GM12892 (cell line): ENCODE data around the gene SERINC2.
"Not testable (repeated sequence)": the region's sequence is repeated elsewhere in the genome, so short reads cannot be mapped to it uniquely, and the experiment has no call there.

Experiments
- DNase-seq: peaks from one replicate; pipeline ENCODE4 v3.0.0; 2011; ENCODE audit not compliant: insufficient read length
- FAIRE-seq: peaks from 2 replicates; lab custom pipeline; 2011; peaks lifted over from hg19 to GRCh38; lab: Jason Lieb, UNC
- POLR2A ChIP-seq: IDR thresholded peaks from 2 replicates; pipeline ENCODE4 v1.6.1; 2011; ENCODE audit warnings: low read depth, low read length, control low read depth
- POLR2AphosphoS5 ChIP-seq: IDR thresholded peaks from 2 replicates; pipeline ENCODE4 v1.6.1; 2011; ENCODE audit warnings: low read depth, low read length, control low read depth
- TAF1 ChIP-seq: IDR thresholded peaks from 2 replicates; pipeline ENCODE4 v1.6.1; 2011; ENCODE audit warnings: low read depth, mild to moderate bottlenecking, control low read depth, low read length, borderline replicate concordance

Gene SERINC2

DNA sequence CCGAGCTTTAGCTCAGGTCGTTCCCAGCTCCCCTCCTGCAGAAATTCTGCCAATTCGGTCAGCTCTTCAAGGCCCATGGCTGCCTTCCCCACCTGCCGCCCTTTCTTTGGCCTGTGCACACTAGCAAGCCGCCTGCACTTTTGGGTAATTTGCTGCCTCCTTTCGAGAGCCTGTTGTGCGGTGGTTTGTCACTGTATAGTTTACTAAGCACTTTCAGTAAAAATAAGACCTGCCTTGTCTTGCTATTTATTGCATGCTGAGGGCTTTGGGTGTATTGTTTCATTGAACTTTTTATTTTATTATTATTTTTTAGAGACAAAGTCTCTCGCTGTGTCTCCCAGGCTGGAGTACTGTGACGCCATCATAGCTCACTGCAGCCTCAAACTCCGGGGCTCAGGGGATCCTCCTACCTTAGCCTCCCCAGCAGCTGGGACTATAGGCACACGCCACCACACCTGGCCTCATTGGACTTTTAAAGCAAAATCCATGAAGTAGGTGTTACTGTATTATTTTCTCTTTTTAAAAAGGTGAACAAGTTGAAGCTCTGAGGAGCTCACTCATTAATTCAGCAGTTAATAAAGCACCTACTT lies 39.0 kb upstream of the SERINC2 start:
- no peak for FAIRE-seq
- no peak for DNase-seq
- TF ChIP-seq TAF1 = no peak
- TF ChIP-seq POLR2A = no peak

DNA sequence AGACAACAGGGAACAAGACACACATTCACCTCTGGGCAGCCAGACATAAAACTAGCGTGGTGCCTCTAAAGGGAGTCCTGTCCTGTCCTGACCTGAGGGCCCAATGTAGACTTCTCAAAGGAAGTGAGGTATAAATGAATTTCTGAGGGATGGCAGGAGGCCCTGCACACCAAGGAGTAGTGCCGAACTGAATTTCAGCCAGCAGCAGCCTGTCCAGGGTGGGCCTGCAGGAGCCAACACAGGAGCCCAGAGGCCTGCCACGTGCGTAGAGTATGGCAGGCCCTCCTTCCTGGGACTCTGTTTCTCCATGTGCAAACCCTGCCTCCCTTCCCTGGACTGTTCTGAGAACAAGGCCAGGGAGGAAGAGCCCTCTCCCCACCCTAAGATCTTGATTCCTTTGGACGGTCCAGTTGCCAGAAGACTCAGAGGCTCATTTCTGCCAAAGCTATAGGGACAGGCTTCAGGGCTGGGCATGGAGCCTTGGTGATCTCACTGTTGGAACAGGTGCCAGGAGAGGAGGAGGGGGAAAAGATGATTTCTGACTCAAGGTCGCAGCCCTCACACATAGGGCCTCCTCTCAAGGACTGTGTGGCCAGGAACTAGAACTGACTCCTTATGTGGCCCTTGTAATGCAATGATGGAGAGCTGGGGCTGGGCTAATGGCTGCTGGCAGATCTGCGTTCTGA lies 38.4 kb upstream of the SERINC2 start:
- no peak for FAIRE-seq

DNA sequence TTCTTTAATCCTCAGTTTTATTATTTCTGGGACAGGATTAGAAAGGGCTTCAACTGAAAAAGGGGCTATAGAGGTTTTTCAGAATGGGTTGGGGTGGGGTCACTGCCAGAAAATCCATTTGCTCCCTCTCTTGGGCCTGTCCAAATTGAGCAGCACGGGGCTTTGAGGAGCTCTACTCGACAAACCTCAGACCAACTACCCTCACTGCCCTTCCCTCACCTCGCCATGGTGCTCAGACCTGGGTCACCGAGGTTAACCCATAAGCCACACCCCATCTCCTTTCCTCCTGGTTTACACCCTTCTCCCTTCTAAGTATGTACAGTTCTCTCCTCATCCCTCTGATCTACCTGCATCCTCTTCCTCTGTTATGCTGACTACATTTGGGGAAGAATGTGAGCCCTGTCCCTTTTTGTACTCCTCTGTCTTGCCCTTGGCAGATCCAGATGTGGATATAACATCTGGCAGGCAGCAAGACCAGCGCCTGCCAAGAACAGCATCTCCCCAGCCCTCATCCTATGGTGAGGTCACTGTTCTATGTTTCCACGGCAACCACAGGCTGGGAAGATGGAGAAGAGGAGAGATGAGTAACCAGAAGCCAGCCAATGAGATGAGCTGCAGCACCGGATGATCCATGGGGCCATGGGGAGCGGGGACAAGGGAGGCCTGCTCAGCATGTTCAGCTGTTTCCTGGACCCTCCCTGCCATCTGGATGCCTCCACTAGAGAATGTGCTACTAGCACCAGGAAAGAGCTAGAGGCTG lies 36.5 kb upstream of the SERINC2 start:
- TF ChIP-seq POLR2AphosphoS5 = no peak
- TF ChIP-seq POLR2A = no peak
- no peak for TF ChIP-seq TAF1
- FAIRE-seq (no peak), DNase-seq (no peak)

More for the DNA sequence above, 38.4 kb upstream of the SERINC2 start:
- no peak for DNase-seq
- TF ChIP-seq TAF1 (no peak), POLR2AphosphoS5 (no peak), POLR2A (no peak)

DNA sequence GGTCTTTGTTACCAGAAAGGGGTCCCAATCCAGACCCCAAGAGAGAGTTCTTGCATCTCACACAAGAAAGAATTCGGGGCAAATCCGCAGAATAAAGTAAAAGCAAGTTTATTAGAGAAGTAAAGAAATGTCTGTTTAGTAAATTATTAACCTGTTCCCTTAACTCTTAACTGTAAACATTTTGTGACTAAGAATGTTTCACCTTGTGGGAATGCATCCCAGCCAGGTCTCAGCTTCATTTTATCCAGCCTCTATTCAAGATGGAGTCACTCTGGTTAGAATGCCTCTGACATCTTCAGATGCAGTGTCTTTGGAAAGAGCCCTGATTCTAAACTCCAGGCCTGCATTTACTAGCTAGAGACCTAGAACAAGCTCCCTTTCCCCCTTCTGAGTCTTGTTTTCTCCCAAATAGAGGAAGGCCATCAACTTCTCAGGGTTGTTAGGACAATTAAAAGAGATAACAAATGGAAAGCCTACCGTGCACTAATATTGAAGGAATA lies 35.6 kb upstream of the SERINC2 start:
- DNase-seq (no peak), FAIRE-seq (no peak)
- no peak for TF ChIP-seq TAF1
- TF ChIP-seq POLR2AphosphoS5 = no peak
- no peak for TF ChIP-seq POLR2A

DNA sequence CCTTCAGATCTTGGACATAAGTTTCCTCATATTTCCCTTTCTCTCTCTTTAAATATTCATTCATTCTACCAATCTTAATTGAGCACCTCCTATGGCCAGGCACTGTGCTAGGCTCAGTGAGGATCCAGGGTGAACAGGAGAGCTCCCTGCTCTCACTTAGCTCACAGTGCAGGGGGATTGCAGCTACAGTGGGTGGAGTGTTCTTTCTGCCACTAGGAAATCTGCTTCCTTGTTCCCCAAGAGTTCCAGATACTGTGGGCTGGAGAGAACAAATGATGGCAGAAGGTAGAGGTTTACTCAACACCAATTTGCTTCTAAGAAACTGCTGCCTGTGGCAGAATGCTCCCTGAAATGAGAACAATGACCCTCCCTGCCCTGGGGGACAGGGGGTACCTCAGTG lies 35.0 kb upstream of the SERINC2 start:
- TF ChIP-seq POLR2A (no peak), TAF1 (no peak), POLR2AphosphoS5 (no peak)
- DNase-seq (no peak), FAIRE-seq (no peak)

DNA sequence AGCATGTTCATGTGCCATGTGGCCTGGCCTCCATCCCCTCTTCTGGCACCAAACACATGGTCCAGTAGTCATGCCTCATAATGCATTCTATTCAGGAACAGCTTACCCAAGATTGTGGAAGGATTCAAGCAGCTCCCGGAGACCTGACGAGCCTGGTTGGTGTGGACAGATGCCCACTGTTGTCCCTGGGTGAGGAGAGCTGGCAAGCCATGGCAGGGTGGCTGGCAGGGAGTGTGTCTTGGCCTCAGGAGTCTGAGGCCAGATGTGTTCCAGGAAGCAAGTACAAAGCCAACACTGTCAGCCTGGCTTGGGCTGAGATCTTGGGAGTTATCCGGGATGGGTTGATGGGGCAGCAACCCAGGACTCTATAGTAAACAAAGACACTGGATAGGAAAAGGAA lies 32.8 kb upstream of the SERINC2 start:
- no peak for DNase-seq
- TF ChIP-seq POLR2AphosphoS5 (no peak), TAF1 (no peak)
- no peak for FAIRE-seq

DNA sequence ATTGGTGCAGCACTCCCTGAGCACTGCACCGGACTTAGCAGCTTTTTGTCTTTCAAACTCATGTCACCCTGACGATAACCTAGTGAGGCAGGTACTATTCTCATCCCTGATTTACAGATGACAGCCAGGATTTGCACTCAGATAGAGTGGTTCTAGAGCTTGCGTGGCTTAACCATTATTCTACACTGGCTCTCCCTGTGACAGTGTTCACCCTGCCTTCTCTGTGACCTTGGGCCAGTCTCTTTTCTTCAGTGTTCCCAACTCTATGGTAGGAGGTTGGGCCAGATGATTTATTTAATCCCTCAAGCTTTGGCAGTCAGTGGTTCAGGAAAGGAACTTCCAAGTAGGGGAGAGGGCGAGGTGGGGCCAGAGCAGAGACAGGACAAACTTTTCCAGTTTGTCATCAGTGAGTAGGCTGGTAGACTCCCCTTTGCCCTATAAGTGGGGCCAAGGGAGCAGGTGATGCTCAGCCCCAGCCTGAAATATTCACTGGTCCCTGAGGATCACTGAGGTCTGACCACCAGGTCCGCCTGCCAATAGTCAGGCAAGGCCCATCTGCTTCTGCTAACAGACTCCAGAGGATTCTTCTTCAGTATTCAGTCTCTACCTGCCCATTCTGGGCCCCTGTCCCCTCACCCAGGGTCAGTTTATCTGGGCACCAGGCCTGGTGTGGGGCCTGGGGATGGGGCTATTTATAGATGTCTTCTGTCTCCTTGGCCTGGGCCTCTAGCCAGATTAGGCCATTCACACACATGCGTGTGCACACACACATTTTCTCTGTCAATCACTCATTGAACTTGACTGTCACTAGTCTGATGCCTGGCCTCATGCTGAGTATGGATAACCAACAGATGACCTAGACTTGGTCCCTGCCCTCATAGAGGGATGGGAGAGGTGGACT lies 31.4 kb upstream of the SERINC2 start:
- FAIRE-seq = no peak
- DNase-seq = no peak
- TF ChIP-seq POLR2A (no peak), POLR2AphosphoS5 (no peak), TAF1 (no peak)

DNA sequence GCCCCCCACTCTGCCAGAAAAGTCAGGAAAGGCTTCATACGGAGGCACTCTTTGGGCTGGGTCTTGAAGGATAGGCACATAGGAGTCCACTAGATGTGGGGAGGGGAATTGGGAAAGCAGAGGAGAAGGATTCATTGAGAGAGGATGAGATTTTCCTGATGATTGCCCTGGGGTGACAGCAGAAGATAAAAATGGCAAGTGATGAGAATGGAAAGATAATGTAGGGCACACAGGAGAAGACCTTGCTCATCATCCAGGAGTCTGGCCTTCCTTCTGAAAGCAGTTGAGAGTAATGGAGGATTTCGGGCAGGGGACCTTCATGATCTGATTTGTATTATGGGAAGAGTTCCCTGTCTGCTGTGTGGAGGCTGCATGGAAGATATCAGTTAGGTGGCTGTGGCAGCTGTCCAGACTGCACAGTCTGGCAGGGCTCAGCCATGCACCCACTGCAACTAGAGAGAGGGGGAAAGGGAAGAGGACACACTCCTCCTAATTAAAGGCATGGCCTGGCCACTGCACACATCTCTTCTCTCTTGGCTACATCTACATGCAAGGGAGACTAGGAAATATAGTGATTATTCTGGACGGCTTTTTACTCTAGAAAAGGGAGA lies 30.5 kb upstream of the SERINC2 start:
- no peak for TF ChIP-seq POLR2AphosphoS5
- no peak for TF ChIP-seq POLR2A
- no peak for TF ChIP-seq TAF1
- DNase-seq (no peak), FAIRE-seq (no peak)

DNA sequence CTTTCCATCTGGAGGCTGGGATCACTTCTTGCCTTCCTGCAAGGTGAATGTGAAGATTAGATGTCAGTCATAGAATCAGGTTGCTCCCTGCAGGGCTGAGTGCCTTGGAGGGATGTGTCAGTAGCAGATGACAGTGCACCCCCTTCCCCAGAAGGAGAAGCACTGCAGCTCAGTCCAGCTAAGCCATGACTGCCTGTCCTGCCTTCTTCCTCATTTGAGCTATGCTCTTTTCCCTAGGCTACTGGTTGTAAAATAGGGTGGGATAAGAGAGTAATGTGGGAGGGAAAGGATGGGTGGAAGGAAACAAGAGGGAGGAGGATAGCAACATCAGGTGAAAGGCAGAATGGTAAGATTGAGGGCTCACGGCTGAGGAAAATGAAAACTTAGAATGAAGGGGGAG lies 29.0 kb upstream of the SERINC2 start:
- FAIRE-seq = no peak
- no peak for DNase-seq
- TF ChIP-seq POLR2AphosphoS5 (no peak), POLR2A (no peak), TAF1 (no peak)

DNA sequence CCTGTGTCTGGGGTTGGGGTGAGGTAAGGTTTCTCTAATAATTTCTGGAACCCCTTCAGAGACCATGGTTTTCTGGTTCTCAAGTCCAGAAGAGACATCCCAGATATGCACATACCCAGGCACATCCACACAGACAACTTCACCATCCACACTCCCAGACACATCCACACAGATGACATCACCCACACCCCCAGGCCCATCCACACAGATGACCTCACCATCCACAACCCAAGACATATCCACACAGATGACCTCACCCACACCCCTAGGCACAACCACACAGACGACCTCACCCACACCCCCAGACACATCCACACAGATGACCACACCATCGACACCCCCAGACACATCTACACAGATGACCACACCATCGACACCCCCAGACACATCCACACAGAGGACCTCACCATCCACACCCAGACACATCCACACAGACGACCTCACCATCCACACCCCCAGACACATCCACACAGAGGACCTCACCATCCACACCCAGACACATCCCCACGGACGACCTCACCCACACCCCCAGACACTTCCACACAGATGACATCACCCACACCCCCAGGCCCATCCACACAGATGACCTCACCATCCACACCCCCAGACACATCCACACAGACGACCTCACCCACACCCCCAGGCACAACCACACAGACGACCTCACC lies 26.3 kb upstream of the SERINC2 start:
- not testable (repeated sequence) for FAIRE-seq

DNA sequence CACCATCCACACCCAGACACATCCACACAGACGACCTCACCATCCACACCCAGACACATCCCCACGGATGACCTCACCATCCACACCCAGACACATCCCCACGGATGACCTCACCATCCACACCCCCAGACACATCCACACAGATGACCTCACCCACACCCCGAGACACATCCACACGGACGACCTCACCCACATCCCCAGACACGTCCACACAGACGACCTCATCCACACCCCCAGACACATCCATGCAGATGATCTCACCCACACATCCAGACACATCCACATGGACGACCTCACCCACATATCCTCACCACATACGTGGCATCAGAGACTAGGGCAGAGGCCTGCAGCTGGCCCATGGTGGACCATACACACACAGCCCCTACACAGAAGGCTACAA lies 25.4 kb upstream of the SERINC2 start:
- DNase-seq (no peak), FAIRE-seq (no peak)
- no peak for TF ChIP-seq TAF1
- no peak for TF ChIP-seq POLR2AphosphoS5

More for the DNA sequence above, 26.3 kb upstream of the SERINC2 start:
- DNase-seq = not testable (repeated sequence)
